Right hindlimb (tissue), 1 donor: ENCODE data around the gene ZNF101.
"Not testable (repeated sequence)": the region's sequence is repeated elsewhere in the genome, so short reads cannot be mapped to it uniquely, and the experiment has no call there.

ENCODE experiments used
- DNase-seq: peaks from one replicate; pipeline ENCODE4 v3.0.0-alpha.2; 2018

The ZNF101 gene

DNA sequence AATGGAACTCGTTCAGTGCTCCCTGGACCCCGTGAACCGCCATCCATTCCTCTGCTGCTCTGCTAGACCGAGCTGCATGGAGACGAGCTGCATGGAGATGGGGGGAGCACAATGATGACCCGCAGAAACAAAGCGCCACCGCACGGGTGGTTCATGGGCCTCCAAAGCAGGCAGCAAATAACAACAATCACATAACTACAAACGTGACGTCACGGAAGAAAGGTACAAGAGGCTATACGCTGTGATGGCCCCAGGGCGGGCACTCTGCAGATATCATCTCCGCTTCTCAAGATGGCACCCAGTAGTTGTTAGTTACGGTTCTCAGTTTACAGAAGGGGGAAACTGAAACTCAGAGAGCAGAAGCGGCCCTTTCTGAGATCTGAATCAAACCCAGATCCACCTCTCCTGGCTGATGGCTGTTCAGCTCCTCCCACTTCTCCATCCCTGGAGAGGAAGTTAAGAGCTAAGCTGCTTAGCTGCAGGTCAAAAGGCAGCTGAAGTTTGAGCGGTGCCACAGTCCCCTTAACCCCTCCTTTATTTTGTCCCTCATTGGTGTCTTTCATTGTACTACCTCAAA is 6.9 kb upstream of the ZNF101 start:
- no peak for DNase-seq

DNA sequence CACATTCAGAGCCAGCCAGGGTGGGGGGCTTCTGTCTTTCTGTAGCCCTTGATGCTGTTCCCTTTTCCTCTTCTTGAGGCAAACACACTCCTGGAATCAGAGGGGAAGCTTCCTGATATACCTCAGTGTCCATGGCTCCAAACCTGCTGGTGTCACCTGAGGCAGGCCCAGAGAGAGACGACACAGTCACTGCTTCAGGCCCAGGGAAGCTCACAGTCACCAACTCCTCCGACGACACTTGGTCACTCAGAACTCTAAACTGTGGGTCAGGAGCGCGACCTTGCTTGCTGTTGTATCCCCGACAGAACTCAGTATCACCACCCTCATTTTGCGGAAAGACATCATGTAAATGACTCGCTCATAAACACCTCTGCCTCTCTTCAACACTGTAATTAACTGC is 6.3 kb upstream of the ZNF101 start:
- no peak for DNase-seq

DNA sequence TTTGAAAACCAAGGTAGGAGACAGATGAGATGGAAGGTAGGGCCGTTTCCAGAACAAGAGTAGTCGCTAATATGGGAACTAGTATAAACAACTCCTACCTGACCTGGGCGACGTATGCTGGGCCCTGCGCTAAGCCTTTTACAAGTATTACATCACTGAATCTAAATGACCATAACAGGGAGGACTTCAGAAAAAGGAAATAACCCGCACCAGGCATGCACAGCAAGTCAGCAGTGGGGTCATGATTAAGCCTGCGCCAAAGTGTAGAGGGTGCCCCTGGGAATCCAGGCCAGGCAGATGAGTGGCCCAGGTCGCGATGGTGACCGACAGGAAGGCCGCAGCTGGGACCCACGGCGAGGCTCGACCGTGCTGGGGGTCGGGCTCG is 5.8 kb upstream of the ZNF101 start:
- no peak for DNase-seq

DNA sequence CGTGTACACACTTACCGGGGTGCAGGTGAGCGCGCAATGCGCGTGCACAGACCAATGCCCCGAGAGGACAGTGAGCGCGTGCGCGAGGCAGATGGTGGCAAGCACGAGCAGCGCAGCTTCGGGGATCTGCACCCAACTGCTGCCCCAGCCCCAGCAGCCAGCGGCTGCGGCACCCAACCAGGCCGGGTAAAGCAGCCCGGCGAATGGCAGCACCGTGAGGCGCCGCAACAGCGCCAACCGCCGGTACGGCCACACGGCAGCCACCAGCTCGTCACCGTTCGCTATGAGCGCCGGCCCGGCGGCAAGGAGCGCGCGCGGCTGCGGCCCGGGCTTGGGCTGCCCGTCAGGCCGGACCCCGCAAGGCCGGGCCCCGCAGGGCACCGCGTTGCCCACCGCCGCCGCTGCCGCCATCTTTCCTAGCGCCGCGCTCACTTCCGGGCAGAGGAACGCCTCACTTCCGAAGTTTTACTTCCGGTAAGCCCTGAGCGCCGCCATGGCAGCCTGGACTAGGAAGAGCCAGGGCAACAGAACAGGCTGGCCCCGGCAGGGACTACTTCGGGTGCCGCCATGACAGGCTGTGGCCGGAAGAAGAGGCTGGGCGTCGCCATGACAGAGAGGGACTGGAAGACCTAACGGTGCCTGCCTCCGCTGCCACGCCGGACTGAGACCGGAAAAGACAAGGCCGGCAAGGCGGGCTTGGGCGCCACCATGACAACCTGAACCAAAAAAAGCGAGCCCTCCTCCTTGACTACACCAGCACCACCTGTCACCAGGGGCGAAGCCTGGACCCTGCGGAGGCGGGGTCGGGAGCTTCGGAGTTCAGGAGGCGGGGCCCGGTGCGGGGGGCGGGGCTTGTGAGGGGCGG is 5.2 kb upstream of the ZNF101 start, which contains the start of gene ATP13A1:
ATP13A1 (minus strand) TSS at position 421 of the 865 bp plus-strand sequence; CDS start at position 411, 10 bp downstream.
- peak; percentile 98 for DNase-seq

DNA sequence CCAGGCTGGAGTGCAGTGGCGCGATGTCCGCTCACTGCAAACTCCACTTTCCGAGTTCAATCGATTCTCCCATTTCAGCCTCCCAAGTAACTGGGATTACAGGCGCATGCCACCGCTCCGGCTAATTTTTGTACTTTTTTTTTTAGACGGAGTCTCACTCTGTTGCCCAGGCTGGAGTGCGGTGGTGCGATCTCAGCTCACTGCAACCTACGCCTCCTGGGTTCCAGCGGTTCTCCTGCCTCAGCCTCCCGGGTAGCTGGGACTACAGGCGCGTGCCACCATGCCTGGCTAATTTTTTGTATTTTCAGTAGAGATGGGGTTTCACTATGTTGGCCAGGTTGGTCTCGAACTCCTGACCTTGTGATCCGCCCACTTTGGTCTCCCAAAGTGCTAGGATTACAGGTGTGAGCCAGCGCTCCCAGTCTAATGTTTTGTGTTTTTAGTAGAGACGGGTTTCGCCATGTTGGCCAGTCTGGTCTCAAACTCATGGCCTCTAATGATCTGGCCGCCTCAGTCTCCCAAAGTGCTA is 3.2 kb upstream of the ZNF101 start:
- DNase-seq, result not testable (repeated sequence)

DNA sequence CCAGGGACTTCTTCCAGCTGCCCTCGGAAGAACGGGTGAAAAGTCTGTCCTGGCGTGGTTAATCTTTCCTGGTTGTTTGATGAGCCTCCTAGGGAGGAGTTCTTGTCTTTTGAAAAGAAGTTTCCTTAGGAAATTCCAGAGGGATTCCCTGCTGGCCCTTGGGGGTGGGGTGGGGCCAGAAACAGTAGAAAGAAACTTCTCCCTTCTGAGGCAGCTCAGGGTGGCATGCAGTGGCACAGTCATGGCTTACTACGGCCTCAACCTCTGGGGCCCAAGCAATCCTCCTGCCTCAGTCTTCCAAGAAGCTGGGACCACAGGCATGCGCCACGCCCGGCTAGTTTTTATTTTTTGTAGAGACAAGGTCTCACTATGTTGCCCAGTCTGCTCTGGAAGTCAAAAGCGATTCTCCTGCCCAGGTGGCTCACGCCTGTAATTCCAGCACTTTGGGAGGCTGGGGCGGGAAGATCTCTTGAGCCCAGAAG is 1.5 kb downstream of the ZNF101 start:
- DNase-seq, result no peak

DNA sequence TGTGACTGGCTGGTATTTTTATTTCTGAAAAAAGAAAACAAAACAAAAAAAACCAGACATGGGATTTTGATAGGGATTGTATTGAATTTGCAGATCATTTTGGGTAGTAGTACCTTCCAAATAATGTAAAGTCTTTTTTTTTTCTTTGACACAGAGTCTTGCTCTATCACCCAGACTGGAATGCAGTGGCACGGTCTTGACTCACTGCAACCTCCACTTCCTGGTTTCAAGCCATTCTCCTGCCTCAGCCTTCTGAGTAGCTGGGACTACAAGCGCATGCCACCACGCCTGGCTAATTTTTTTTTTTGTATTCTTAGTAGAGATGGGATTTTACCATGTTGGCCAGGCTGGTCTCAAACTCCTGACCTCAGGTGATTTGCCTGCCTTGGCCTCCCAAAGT is 4.2 kb downstream of the ZNF101 start:
- DNase-seq, result no peak

DNA sequence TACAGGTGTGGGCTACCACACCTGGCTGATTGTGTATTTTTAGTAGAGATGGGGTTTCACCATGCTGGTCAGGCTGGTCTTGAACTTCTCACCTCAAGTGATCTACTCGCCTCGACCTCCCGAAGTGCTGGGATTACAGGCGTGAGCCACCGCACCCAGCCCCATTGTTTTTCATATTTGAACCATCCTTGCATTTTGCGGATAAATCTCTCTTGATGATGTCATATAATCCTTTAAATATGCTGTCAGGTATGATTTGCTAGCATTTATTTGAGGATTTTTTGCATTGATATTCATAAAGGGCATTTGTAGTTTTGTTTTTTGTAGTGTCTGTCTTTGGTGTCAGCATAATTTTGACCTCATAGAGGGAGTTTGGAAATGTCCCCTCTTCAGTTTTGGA is 5.7 kb downstream of the ZNF101 start:
- no peak for DNase-seq

DNA sequence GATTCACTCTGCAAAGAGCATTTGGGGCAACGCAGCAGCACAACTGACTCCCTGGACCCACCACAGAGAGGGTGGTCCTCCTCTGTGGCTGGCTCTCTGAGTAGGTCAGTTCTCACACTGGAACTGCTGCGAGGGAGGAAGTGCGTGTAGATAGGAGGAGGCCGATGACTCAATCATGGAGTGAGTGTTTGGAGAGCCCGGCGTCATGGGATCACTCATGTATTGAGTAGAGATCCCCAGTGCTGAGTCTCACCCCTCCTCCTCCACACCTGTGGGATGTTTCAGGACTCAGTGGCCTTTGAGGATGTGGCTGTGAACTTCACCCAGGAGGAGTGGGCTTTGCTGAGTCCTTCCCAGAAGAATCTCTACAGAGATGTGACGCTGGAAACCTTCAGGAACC is 8.9 kb downstream of the ZNF101 start:
- no peak for DNase-seq

DNA sequence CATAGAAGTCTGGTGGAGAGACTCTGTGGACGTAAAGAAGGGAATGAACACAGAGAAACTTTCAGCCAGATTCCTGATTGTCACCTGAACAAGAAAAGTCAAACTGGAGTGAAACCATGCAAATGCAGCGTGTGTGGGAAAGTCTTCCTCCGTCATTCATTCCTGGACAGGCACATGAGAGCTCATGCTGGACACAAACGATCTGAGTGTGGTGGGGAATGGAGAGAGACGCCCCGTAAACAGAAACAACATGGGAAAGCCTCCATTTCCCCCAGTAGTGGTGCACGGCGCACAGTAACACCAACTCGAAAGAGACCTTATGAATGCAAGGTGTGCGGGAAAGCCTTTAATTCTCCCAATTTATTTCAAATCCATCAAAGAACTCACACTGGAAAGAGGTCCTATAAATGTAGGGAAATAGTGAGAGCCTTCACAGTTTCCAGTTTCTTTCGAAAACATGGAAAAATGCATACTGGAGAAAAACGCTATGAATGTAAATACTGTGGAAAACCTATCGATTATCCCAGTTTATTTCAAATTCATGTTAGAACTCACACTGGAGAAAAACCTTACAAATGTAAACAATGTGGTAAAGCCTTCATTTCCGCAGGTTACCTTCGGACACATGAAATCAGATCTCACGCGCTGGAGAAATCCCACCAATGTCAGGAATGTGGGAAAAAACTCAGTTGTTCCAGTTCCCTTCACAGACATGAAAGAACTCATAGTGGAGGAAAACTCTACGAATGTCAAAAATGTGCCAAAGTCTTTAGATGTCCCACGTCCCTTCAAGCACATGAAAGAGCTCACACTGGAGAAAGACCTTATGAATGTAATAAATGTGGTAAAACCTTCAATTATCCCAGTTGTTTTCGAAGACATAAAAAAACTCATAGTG is 10.8 kb downstream of the ZNF101 start:
- DNase-seq, result no peak

DNA sequence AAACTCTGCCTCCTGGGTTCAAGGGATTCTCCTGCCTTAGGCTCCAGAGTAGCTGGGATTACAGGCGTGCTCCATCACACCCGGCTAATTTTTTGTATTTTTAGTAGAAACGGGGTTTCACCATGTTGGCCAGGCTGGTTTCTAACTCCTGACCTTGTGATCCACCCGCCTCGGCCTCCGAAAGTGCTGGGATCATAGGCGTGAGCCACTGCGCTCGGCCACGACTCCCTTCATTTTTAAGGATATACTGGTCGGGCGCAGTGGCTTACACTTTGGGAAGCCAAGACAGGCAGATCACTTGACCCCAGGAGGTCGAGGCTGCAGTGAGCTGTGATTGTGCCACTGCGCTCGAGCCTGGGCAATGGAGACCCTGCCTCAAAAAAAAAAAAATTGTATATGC is 17.5 kb downstream of the ZNF101 start:
- DNase-seq, result not testable (repeated sequence)

DNA sequence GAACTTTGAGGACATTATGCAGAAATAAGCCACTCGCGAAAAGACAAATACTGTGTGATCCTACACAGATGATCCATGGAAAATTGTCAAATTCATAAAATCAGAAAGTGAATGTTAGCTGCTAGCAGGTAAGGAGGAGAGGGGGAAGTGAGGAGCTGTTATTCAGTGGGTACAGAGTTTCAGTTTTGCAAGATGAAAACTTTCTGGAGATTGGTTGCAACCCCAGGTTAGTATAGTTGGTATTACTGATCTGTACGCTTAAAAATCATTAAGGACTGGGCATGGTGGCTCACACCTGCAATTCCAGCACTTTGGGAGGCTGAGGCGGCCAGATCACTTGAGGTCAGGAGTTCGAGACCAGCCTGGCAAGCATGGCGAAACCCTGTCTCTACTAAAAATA is 17.9 kb downstream of the ZNF101 start:
- DNase-seq, result no peak

DNA sequence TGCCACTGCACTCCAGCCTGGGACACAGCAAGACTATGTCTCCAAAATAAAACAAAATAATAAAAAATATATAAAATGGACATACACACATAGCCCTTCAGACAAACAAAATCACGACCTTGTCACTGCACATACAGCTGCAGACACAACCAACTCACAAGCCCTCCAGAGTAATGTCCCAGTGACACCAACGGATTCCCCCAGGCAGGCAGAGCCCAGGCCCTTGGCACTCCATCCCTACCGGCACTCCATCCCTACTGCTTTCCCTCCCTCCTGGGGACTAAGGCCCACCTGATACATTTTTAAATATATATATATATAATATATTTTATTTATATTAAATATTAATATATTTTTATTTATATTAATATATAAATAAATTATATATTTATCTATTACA is 18.5 kb downstream of the ZNF101 start:
- no peak for DNase-seq

DNA sequence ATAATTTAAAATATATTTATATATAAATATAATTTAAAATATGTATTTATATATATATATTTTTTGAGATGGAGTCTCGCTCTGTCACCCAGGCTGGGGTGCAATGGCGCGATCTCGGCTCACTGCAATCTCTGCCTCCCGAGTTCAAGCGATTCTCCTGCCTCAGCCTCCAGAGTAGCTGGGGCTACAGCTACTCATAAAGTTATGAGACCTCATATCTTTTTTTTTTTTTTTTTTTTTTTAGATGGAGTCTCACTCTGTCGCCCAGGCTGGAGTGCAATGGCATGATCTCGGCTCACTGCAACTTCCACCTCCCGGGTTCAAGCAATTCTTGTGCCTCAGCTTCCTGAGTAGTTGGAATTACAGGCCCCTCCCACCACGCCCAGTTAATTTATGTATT is 20.4 kb downstream of the ZNF101 start:
- DNase-seq, result not testable (repeated sequence)

DNA sequence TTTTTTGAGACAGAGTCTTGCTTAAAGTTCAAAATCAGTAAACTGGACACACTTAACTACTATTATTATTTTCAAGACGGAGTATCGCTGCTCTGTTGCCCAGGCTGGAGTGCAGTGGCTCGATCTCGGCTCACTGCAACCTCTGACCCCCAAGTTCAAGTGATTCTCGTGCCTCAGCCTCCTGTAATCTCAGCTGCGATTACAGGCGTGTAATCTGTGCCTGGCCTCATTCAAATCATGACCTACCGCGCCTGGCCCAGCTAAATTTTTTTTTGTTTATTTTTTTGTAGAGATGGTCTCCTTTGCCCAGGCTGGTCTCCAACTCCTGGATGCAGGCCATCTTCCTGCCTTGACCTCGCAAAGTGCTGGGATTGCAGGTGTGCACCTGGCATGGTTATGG is 23.0 kb downstream of the ZNF101 start:
- DNase-seq, result no peak

DNA sequence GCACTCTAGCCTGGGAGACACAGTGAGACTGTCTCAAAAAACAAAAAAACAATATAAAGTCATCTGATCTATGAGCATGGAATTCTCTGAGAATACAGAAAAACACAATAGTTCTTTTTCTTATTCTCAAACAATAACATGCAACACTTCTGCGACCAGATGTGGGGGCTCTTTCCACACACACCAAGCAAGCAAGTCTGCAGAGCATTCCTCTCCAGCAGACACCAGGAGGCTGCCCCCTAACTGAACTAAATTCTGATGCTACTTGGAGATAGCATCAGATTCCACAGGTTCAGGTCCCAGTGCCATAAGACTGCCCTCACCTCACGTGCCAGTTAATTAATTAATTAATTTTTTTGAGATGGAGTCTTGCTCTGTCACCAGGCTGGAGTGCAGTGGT is 27.7 kb downstream of the ZNF101 start:
- no peak for DNase-seq

DNA sequence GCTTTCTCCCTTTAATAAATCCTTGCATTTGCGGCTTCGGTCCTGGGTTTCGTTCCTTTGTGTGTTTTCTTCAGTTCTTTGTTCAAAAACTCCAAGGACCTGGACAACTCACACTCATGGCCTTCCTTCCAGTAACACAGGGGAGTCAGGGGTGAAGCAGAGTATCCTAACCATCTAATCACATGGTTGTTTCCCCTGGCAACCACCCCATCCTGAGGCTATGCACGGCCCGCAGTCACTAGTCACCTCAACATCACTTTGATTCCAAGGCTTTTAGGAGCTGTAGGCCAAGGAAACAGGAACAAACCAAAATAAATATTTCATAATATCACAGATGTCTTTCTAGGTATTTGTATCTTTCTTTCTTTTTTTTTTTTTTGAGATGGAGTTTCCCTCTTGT is 28.9 kb downstream of the ZNF101 start:
- DNase-seq, result no peak

DNA sequence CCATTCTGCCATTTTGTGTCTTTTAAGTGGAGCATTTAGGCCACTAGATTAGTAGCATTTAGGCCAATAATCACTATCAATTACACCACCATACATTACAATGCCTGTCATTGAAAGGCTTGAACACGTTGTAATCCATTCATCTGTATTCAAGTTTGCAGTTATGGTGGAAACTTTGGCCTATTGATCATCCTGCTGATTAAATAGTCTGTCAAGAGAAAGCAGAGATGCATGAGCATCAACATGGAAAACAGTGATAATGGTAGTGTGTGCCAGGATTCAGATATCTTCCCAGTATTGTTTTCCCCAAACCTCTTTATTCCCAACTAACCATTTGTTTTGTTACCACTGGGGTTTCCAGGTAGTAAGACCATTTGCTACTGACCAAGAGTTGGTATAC is 31.9 kb downstream of the ZNF101 start:
- DNase-seq, result not testable (repeated sequence)

DNA sequence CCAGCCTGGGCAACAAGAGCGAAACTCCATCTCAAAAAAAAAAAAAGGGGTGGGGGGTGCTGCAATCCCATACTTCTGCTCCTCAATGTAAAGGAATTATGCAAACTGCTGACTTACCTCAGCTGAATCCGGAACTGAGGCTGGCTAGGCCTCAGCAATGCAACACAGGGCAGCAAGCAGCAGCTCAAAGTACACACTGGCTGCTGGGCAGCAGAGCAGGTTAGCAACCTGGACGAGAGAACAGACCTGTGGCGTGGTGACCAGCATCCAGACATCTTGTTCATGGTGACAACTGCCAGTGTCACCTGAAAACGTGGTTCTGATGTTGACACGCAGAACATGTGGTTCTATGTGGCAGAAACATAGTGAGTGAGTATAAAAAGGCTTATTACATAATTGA is 36.2 kb downstream of the ZNF101 start:
- DNase-seq, result no peak

DNA sequence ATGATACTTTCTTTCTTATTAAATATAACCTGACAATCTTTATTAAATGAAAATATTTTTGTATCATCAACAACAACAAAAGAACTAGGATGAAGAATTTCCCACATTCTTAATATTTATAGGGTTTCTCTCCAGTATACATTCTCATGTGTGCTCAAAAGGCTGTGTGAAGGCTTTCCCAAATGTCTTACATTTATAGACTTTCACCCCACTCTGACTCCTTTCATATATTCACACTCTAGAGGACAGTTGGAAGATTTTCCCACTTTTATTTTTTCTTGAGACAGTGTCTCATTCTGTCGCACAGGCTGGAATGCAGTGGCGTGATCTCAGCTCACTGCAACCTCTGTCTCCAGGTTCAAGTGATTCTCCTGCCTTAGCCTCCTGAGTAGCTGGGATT is 41.9 kb downstream of the ZNF101 start:
- DNase-seq, result no peak

DNA sequence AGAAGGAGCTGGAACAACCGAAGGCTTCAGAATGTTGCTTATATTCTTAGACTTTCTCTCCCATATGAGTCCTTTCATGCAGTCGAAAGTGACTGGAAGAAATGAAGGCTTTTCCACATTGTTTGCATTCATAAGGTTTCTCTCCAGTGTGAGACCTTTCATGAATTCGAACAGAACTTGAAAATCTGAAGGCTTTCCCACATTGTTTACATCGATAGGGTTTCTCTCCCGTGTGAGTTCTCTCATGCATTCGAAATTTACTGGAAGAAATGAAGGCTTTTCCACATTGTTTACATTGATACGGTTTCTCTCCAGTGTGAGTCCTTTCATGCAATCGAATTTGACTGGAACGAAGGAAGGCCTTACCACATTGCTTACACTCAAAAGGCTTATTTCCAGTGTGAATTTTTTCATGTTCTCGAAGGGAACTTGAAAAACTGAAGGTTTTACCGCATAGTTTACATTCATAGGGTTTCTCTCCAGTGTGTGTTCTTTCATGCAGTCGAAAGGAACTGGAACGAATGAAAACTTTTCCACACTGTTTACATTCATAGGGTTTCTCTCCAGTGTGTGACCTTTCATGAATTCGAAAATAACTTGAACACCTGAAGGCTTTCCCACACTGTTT is 42.8 kb downstream of the ZNF101 start:
- no peak for DNase-seq
